Colonic mucosa (tissue), 4 donors: ENCODE measurements around the gene SSUH2. TPM values are rescaled to one million over a fixed set of nuclear protein-coding genes. Genes with fewer than 3 reads are reported as not detected.

Experiments
- DNase-seq: peaks from one replicate; pipeline ENCODE4 v3.0.0-alpha.2; 2020
- H3K27ac ChIP-seq: fragments of 200-600 bp; one replicate; pipeline ENCODE4 v1.8.0; 2021
- H3K27me3 ChIP-seq: fragments of 200-600 bp; one replicate; pipeline ENCODE4 v1.8.0; 2021
- H3K36me3 ChIP-seq: fragments of 200-600 bp; one replicate; pipeline ENCODE4 v1.8.0; 2021
- H3K4me1 ChIP-seq: fragments of 200-600 bp; one replicate; pipeline ENCODE4 v1.8.0; 2021; ENCODE audit warnings: mild to moderate bottlenecking
- H3K4me3 ChIP-seq: fragments of 200-600 bp; one replicate; pipeline ENCODE4 v1.8.0; 2021
- H3K9ac ChIP-seq, 2 donors: one replicate each; pipeline ENCODE4 v1.7.0; 2013; ENCODE audit warnings: control low read depth in 2 of 2, low read depth in 2 of 2, low read length in 2 of 2
- H3K9me3 ChIP-seq: fragments of 200-600 bp; one replicate; pipeline ENCODE4 v1.8.0; 2021
- CTCF ChIP-seq: fragments of 200-600 bp; IDR thresholded peaks from one replicate; pipeline ENCODE4 v1.8.0; 2022; ENCODE audit warnings: antibody characterized with exemption, mild to moderate bottlenecking
- intact Hi-C: fragments of 100-400 bp; cut with DNase I; formaldehyde crosslinking; loops from one replicate; pipeline ENCODE4 v1.14.1; 2022
- total RNA-seq, 2 donors: library from RNA; stranded (reverse); fragmentation: NEBNext Ultra II Directional in 1 of 2; extraction: Animal tissue kit (Norgen Biotek cat#: 25700) in 1 of 2; gene quantifications; one replicate each; pipeline ENCODE4 v1.2.1, GENCODE V29; 2021
- donor health status: healthy.
- donor health status: DM: no; HTN: no; CAD: no.
- donor health status: DM: no; HTN: no; CAD: no.

SSUH2 gene
- total RNA-seq, 2 donors from 2014 or later = 1.2 to 4.9 TPM

- no peaks in the 10 kb centered on the region for H3K9me3 ChIP-seq
- no peak overlapping the region for H3K9ac ChIP-seq
- no peak overlapping the region for H3K27ac ChIP-seq
- H3K36me3 ChIP-seq = no peaks in the 10 kb centered on the region
- no peak for DNase-seq
- no peak for TF ChIP-seq CTCF
- no peaks in the 10 kb centered on the region for H3K4me1 ChIP-seq
- H3K4me3 ChIP-seq = no peak overlapping the region
- intact Hi-C loops = loop anchor here (2.0 kb wide), 1 partner anchor 181 kb away; no protein-coding TSS in a partner anchor
- H3K27me3 ChIP-seq = no peaks in the 10 kb centered on the region
Measured at GRCh38 chr3:8623741-8624140, 20.9 kb downstream of the SSUH2 start.

GRCh38 chr3:8622873-8623691, 21.5 kb downstream of the SSUH2 start:
- peak; percentile 58 for DNase-seq
- peak overlapping the region in 1 of 2 donors; percentile 6 for H3K9ac ChIP-seq
- no peaks in the 10 kb centered on the region for H3K36me3 ChIP-seq
- no peaks in the 10 kb centered on the region for H3K4me1 ChIP-seq
- no peaks in the 10 kb centered on the region for H3K9me3 ChIP-seq
- H3K27ac ChIP-seq = no peak overlapping the region
- TF ChIP-seq CTCF = peak; percentile 86
- intact Hi-C loops = loop anchor here (2.0 kb wide), 1 partner anchor 180 kb away; no protein-coding TSS in a partner anchor
- no peaks in the 10 kb centered on the region for H3K27me3 ChIP-seq
- H3K4me3 ChIP-seq = no peak overlapping the region

GRCh38 chr3:8621872-8622271, 22.7 kb downstream of the SSUH2 start:
- no peaks in the 10 kb centered on the region for H3K36me3 ChIP-seq
- DNase-seq = no peak
- no peak for TF ChIP-seq CTCF

GRCh38 chr3:8621141-8621540, 23.5 kb downstream of the SSUH2 start:
- Histone ChIP-seq H3K4me1 (no peaks in the 10 kb centered on the region), H3K27ac (no peak overlapping the region), H3K9ac (no peak overlapping the region), H3K36me3 (no peaks in the 10 kb centered on the region), H3K27me3 (no peaks in the 10 kb centered on the region), H3K9me3 (no peaks in the 10 kb centered on the region), H3K4me3 (no peak overlapping the region)
- no peak for TF ChIP-seq CTCF
- intact Hi-C loops = no loop called here
- DNase-seq = no peak

More at GRCh38 chr3:8621872-8622271, 22.7 kb downstream of the SSUH2 start:
- Histone ChIP-seq H3K27ac (no peak overlapping the region), H3K9ac (no peak overlapping the region), H3K27me3 (no peaks in the 10 kb centered on the region), H3K4me1 (no peaks in the 10 kb centered on the region), H3K4me3 (no peak overlapping the region), H3K9me3 (no peaks in the 10 kb centered on the region)
- intact Hi-C loops = loop anchor here (2.0 kb wide), 1 partner anchor 179 kb away; no protein-coding TSS in a partner anchor

- TF ChIP-seq CTCF = no peak
- Histone ChIP-seq H3K27me3 (no peaks in the 10 kb centered on the region), H3K27ac (no peak overlapping the region), H3K9ac (no peak overlapping the region), H3K36me3 (no peaks in the 10 kb centered on the region), H3K4me3 (no peak overlapping the region), H3K9me3 (no peaks in the 10 kb centered on the region), H3K4me1 (no peaks in the 10 kb centered on the region)
- no peak for DNase-seq
- intact Hi-C loops = no loop called here
Measured at GRCh38 chr3:8619548-8619947, 25.1 kb downstream of the SSUH2 start.
